PC-3 (cell line): ENCODE results near the gene PITHD1. TPM values are rescaled to one million over a fixed set of nuclear protein-coding genes. Genes with fewer than 3 reads are reported as not detected.

Experiments used
- ATAC-seq: fragments of 200-7000 bp; cut with Tn5 transposase; 2 replicates; pipeline ENCODE4 v1.9.1; 2020; ENCODE audit warnings: mild to moderate bottlenecking, moderate library complexity
- BruUV-seq: library from RNA; stranded (reverse); fragments of 400-500 nt; replicated peaks from 2 replicates; lab custom pipeline; 2021; lab: Mats Ljungman, UMichigan
- CTCF ChIA-PET: fragments of 300-600 bp; sonication (Branson Sonifier 250); formaldehyde crosslinking; loops from one replicate; lab custom pipeline; 2022; ENCODE audit warnings: antibody characterized with exemption; lab: Charles Lee
- POLR2A ChIA-PET: fragments of 300-600 bp; sonication (Branson Sonifier 250); formaldehyde crosslinking; loops from one replicate; lab custom pipeline; 2022; ENCODE audit warnings: antibody characterized with exemption; ENCODE audit not compliant: unreplicated experiment; lab: Charles Lee
- DNase-seq: peaks from one replicate; pipeline ENCODE4 v3.0.0-alpha.2; 2015
- H2AFZ ChIP-seq: fragments of 300-600 bp; sonication (generic); 2 replicates; pipeline ENCODE4 v1.6.0; 2016; ENCODE audit warnings: antibody characterized with exemption, low read length
- H3F3A ChIP-seq: fragments of 300-600 bp; sonication (generic); one replicate; pipeline ENCODE4 v1.6.0; 2017; ENCODE audit warnings: antibody characterized with exemption, low read length, control low read depth, mild to moderate bottlenecking; ENCODE audit not compliant: unreplicated experiment
- H3K27ac ChIP-seq: fragments of 300-600 bp; sonication (generic); 2 replicates; pipeline ENCODE4 v1.5.1; 2016; ENCODE audit warnings: mild to moderate bottlenecking, low read length
- H3K27me3 ChIP-seq: fragments of 300-600 bp; sonication (generic); 2 replicates; pipeline ENCODE4 v1.6.1; 2016; ENCODE audit warnings: low read length, mixed read lengths
- H3K36me3 ChIP-seq: fragments of 300-600 bp; sonication (generic); 2 replicates; pipeline ENCODE4 v1.6.1; 2016; ENCODE audit warnings: low read depth, mixed run types, low read length, mixed read lengths
- H3K4me1 ChIP-seq: fragments of 300-600 bp; sonication (generic); 2 replicates; pipeline ENCODE4 v1.5.1; 2016; ENCODE audit warnings: low read length; ENCODE audit not compliant: insufficient read depth
- H3K4me2 ChIP-seq: fragments of 300-600 bp; sonication (generic); 2 replicates; pipeline ENCODE4 v1.6.0; 2016; ENCODE audit warnings: low read length
- H3K4me3 ChIP-seq: fragments of 300-600 bp; sonication (generic); 2 replicates; pipeline ENCODE4 v1.5.1; 2016; ENCODE audit warnings: mild to moderate bottlenecking, low read length, mixed read lengths
- H3K79me2 ChIP-seq: fragments of 300-600 bp; sonication (generic); 2 replicates; pipeline ENCODE4 v1.6.1; 2017; ENCODE audit warnings: low read length, mixed read lengths
- H3K9ac ChIP-seq: fragments of 300-600 bp; sonication (generic); 2 replicates; pipeline ENCODE4 v1.6.0; 2016; ENCODE audit warnings: mild to moderate bottlenecking, low read length
- H3K9me2 ChIP-seq: fragments of 300-600 bp; sonication (generic); replicated peaks from 2 replicates; pipeline ENCODE4 v1.6.1; 2016; ENCODE audit warnings: mixed run types, low read length, mixed read lengths
- H3K9me3 ChIP-seq: fragments of 300-600 bp; sonication (generic); 2 replicates; pipeline ENCODE4 v1.6.1; 2016; ENCODE audit warnings: low read length, mixed read lengths
- H4K20me1 ChIP-seq: fragments of 300-600 bp; sonication (generic); 2 replicates; pipeline ENCODE4 v1.6.1; 2016; ENCODE audit warnings: low read length, mixed read lengths
- EZH2 ChIP-seq: fragments of 300-600 bp; sonication (generic); IDR thresholded peaks from one replicate; pipeline ENCODE4 v1.6.1; 2017; ENCODE audit warnings: antibody characterized with exemption, mild to moderate bottlenecking, low read length; ENCODE audit not compliant: unreplicated experiment
- EZH2phosphoT487 ChIP-seq: fragments of 300-600 bp; sonication (generic); IDR thresholded peaks from 2 replicates; pipeline ENCODE4 v1.6.1; 2018; ENCODE audit warnings: mild to moderate bottlenecking, antibody characterized with exemption, low read length, borderline replicate concordance
- intact Hi-C: fragments of 100-400 bp; cut with micrococcal nuclease; formaldehyde crosslinking; loops from 2 replicates; pipeline ENCODE4 v1.9.0; 2023
- total RNA-seq: library from RNA; depleted of rRNA; stranded (reverse); fragments of >200 nt; gene quantifications from 2 replicates; pipeline ENCODE4 v1.2.3, GENCODE V29; 2014
- TF ChIP-seq, protein P1 (sequence below): fragments of 300-600 bp; sonication (generic); conservative IDR thresholded peaks from 2 replicates; pipeline ENCODE4 v1.5.1; 2017; ENCODE audit warnings: antibody characterized with exemption, low read depth, mild to moderate bottlenecking, low read length

PITHD1 gene
- total RNA-seq, 1 experiment from 2014 or later = 107 TPM

DNA sequence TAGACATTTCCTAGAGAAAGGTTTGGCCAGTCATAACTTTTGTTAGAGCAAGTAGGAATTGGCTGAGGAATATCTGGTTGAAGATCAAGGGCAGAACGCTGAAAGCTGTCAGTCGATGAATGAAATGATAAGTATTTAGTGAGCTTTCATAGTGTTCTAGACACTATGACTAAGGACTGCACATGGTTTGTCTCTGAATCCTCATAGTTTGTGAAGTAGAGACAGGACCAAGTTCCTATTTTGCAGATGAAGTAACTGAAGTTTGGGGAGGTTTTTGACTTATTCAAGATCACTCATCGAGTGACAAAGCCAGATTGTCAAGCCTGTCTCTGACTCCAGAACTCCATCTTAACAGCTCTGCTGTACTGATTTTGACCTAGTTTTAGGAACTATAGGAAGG, 30.2 kb upstream of the PITHD1 start:
- Histone ChIP-seq H3K9me3 (no peaks in the 10 kb centered on the region), H3K4me1 (peaks cover 11% of the 10 kb centered on the region), H3K4me3 (no peak overlapping the region), H2AFZ (no peak overlapping the region), H3K9ac (no peak overlapping the region), H3K36me3 (peaks cover 39% of the 10 kb centered on the region), H3K4me2 (no peak overlapping the region), H3K9me2 (no peaks in the 10 kb centered on the region), H3K79me2 (peaks cover 76% of the 10 kb centered on the region), H3K27ac (no peak overlapping the region), H4K20me1 (peaks cover 28% of the 10 kb centered on the region), H3K27me3 (no peaks in the 10 kb centered on the region), H3F3A (no peaks in the 10 kb centered on the region)
- DNase-seq (no peak), ATAC-seq (no peak)
- intact Hi-C loops = no loop called here
- ChIA-PET POLR2A (no interaction called here), CTCF (no interaction called here)
- TF ChIP-seq EZH2 (no peak), EZH2phosphoT487 (no peak)
- TF ChIP-seq, protein P1, sequence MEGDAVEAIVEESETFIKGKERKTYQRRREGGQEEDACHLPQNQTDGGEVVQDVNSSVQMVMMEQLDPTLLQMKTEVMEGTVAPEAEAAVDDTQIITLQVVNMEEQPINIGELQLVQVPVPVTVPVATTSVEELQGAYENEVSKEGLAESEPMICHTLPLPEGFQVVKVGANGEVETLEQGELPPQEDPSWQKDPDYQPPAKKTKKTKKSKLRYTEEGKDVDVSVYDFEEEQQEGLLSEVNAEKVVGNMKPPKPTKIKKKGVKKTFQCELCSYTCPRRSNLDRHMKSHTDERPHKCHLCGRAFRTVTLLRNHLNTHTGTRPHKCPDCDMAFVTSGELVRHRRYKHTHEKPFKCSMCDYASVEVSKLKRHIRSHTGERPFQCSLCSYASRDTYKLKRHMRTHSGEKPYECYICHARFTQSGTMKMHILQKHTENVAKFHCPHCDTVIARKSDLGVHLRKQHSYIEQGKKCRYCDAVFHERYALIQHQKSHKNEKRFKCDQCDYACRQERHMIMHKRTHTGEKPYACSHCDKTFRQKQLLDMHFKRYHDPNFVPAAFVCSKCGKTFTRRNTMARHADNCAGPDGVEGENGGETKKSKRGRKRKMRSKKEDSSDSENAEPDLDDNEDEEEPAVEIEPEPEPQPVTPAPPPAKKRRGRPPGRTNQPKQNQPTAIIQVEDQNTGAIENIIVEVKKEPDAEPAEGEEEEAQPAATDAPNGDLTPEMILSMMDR = no peak
- BruUV-seq = no TSS peak

DNA sequence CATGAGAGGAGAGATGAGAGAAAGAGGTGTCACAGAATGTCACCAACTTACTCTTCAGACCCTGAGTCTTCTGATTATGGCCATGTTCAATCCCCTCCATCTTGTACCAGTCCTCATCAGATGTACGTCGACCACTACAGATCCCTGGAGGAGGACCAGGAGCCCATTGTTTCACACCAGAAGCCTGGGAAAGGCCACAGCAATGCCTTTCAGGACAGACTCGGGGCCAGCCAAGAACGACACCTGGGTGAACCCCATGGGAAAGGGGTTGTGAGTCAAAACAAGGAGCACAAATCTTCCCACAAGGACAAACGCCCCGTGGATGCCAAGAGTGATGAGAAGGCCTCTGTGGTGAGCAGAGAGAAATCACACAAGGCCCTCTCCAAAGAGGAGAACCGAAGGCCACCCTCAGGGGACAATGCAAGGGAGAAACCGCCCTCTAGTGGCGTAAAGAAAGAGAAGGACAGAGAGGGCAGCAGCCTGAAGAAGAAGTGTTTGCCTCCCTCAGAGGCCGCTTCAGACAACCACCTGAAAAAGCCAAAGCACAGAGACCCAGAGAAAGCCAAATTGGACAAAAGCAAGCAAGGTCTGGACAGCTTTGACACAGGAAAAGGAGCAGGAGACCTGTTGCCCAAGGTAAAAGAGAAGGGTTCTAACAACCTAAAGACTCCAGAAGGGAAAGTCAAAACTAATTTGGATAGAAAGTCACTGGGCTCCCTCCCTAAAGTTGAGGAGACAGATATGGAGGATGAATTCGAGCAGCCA, 27.0 kb upstream of the PITHD1 start:
- Histone ChIP-seq H3K79me2 (peaks cover 46% of the 10 kb centered on the region), H3K36me3 (peaks cover 67% of the 10 kb centered on the region), H3K4me1 (no peaks in the 10 kb centered on the region), H3K4me3 (no peak overlapping the region), H3K27me3 (no peaks in the 10 kb centered on the region), H3K27ac (no peak overlapping the region), H3F3A (no peaks in the 10 kb centered on the region), H3K9me2 (no peaks in the 10 kb centered on the region), H4K20me1 (peaks cover 13% of the 10 kb centered on the region), H3K9me3 (no peaks in the 10 kb centered on the region), H3K9ac (no peak overlapping the region), H2AFZ (no peak overlapping the region), H3K4me2 (no peak overlapping the region)
- BruUV-seq = TSS peak; percentile 16
- ChIA-PET CTCF (no interaction called here), POLR2A (interaction anchor here (0.6 kb wide), 1 partner anchor 739 kb away, joined by 5 read pairs; no protein-coding TSS in a partner anchor)
- intact Hi-C loops = no loop called here
- DNase-seq (peak; percentile 59), ATAC-seq (peak; percentile 76)
- no peak for TF ChIP-seq EZH2
- TF ChIP-seq, protein P1 = peak; percentile 82

DNA sequence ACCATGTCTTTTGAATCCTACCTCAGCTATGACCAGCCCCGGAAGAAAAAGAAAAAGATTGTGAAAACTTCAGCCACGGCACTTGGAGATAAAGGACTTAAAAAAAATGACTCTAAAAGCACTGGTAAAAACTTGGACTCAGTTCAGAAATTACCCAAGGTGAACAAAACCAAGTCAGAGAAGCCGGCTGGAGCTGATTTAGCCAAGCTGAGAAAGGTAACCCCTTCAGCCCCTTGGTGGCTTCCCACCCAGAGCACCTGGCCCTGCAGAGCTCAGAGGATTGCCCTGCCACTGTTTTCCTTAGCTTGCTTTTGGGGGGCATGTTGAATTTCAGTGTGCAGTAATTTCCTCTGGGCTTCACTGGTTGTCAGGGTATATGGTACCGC, 26.4 kb upstream of the PITHD1 start:
- ChIA-PET CTCF (no interaction called here), POLR2A (interaction anchor here (0.6 kb wide), 1 partner anchor 740 kb away, joined by 5 read pairs; no protein-coding TSS in a partner anchor)

More for the DNA sequence above, 26.4 kb upstream of the PITHD1 start:
- no TSS peak for BruUV-seq
- no peak overlapping the region for H3K4me3 ChIP-seq
- peaks cover 11% of the 10 kb centered on the region for H4K20me1 ChIP-seq
- intact Hi-C loops = no loop called here
- DNase-seq (no peak), ATAC-seq (no peak)
- no peaks in the 10 kb centered on the region for H3K27me3 ChIP-seq
- no peaks in the 10 kb centered on the region for H3F3A ChIP-seq
- H3K79me2 ChIP-seq = peaks cover 40% of the 10 kb centered on the region
- H3K4me1 ChIP-seq = no peaks in the 10 kb centered on the region
- H3K9ac ChIP-seq = no peak overlapping the region
- no peak overlapping the region for H3K27ac ChIP-seq
- H3K9me2 ChIP-seq = no peaks in the 10 kb centered on the region
- H2AFZ ChIP-seq = no peak overlapping the region
- no peaks in the 10 kb centered on the region for H3K9me3 ChIP-seq
- no peak overlapping the region for H3K4me2 ChIP-seq
- H3K36me3 ChIP-seq = peaks cover 73% of the 10 kb centered on the region
- TF ChIP-seq EZH2phosphoT487 (no peak), EZH2 (no peak)
- TF ChIP-seq, protein P1 = no peak
